T-cell (primary cell): ENCODE data around the gene RPSA. TPM values are rescaled to one million over a fixed set of nuclear protein-coding genes. Genes with fewer than 3 reads are reported as not detected.

Experiments used
- ATAC-seq, 4 experiments: fragments of 200-7000 bp in 3 of 4; fragments of 150-1000 bp in 1 of 4; cut with Tn5 transposase; replicated peaks in 1 of 4; 1 replicate in 3 of 4; 2 replicates in 1 of 4; pipeline ENCODE4 v1.10.0; 2021; ENCODE audit warnings: moderate library complexity in 3 of 4, mild to moderate bottlenecking in 2 of 4, moderate number of reproducible peaks in 1 of 4
- CTCF ChIA-PET, 2 donors: fragments of 300-600 bp; sonication (Branson Sonifier 250); formaldehyde crosslinking; loops; one replicate each; lab custom pipeline; 2022; ENCODE audit warnings: antibody characterized with exemption in 2 of 2; lab: Charles Lee
- POLR2A ChIA-PET, 2 donors: fragments of 300-600 bp; sonication (Branson Sonifier 250); formaldehyde crosslinking; loops; one replicate each; lab custom pipeline; 2022; ENCODE audit warnings: antibody characterized with exemption in 2 of 2; lab: Charles Lee
- DNase-seq, 35 experiments: peaks; one replicate each; pipeline versions ENCODE4 v3.0.0 to v3.0.0-alpha.2; 2013 to 2023
- H3K27ac ChIP-seq: one replicate; pipeline ENCODE4 v1.5.1; 2013; ENCODE audit warnings: low read length
- H3K27me3 ChIP-seq, 2 experiments: replicated peaks in 1 of 2; 1 replicate in 1 of 2; 2 replicates in 1 of 2; pipeline versions ENCODE4 v1.6.1 to v1.7.0; 2013; ENCODE audit warnings: low read length in 1 of 2, mixed read lengths in 1 of 2; ENCODE audit not compliant: control insufficient read depth in 2 of 2, insufficient read depth in 2 of 2; ENCODE audit errors: extremely low read depth in 1 of 2
- H3K36me3 ChIP-seq, 2 donors: 1 replicate in 1 of 2; 2 replicates in 1 of 2; pipeline versions ENCODE4 v1.6.1 to v1.7.0; 2013; ENCODE audit warnings: low read length in 1 of 2; ENCODE audit not compliant: control insufficient read depth in 2 of 2, insufficient read depth in 1 of 2; ENCODE audit errors: extremely low read depth in 1 of 2
- H3K4me1 ChIP-seq, 2 experiments: 1 replicate in 1 of 2; 2 replicates in 1 of 2; pipeline versions ENCODE4 v1.6.1 to v1.7.0; 2013; ENCODE audit warnings: low read length in 2 of 2, mixed read lengths in 1 of 2; ENCODE audit not compliant: insufficient read depth in 2 of 2, control insufficient read depth in 1 of 2; ENCODE audit errors: extremely low read depth in 1 of 2
- H3K4me3 ChIP-seq, 2 donors: 1 replicate in 1 of 2; 2 replicates in 1 of 2; pipeline versions ENCODE4 v1.5.1 to v1.7.0; 2013; ENCODE audit warnings: mild to moderate bottlenecking in 2 of 2, low read length in 1 of 2, moderate library complexity in 1 of 2; ENCODE audit not compliant: control insufficient read depth in 1 of 2; ENCODE audit errors: extremely low read depth in 1 of 2
- H3K9me3 ChIP-seq: 2 replicates; pipeline ENCODE4 v1.7.0; 2013
- H3K27ac Mint-ChIP-seq, 2 donors: one replicate each; pipeline ENCODE4 v1.8.0; 2020 to 2021; ENCODE audit warnings: mild to moderate bottlenecking in 2 of 2, mixed read lengths in 2 of 2
- H3K27me3 Mint-ChIP-seq, 2 donors: one replicate each; pipeline ENCODE4 v1.8.0; 2021 to 2022; ENCODE audit warnings: mixed read lengths in 2 of 2
- H3K36me3 Mint-ChIP-seq: one replicate; pipeline ENCODE4 v1.8.0; 2021; ENCODE audit warnings: mixed read lengths
- H3K4me1 Mint-ChIP-seq, 3 donors: one replicate each; pipeline ENCODE4 v1.8.0; 2020 to 2022; ENCODE audit warnings: mixed read lengths in 3 of 3, mild to moderate bottlenecking in 1 of 3
- H3K4me3 Mint-ChIP-seq, 3 donors: one replicate each; pipeline ENCODE4 v1.8.0; 2020 to 2022; ENCODE audit warnings: mild to moderate bottlenecking in 3 of 3, mixed read lengths in 3 of 3, moderate library complexity in 3 of 3
- H3K9me3 Mint-ChIP-seq, 3 donors: one replicate each; pipeline ENCODE4 v1.8.0; 2020 to 2022; ENCODE audit warnings: mixed read lengths in 3 of 3
- WGBS: methylation state at CpG from one replicate; pipeline ENCODE4 v1.1.5; 2013; ENCODE audit warnings: missing lambda C conversion rate; ENCODE audit not compliant: insufficient coverage; 5-methylcytosine and 5-hydroxymethylcytosine counted together
- total RNA-seq, 35 experiments: library from RNA in 6 of 35; stranded (reverse) in 6 of 35; fragments of 120-200 nt in 1 of 35; gene quantifications; one replicate each; pipeline versions ENCODE4 v1.2.1 to v1.2.4 and lab custom pipeline; 2013 to 2026

Gene RPSA
- total RNA-seq, 5 donors from 2014 or later (not counting 1 experiment from before 2014, with no cell fraction given) = 1,722 to 2,107 (median 1,965) TPM

DNA sequence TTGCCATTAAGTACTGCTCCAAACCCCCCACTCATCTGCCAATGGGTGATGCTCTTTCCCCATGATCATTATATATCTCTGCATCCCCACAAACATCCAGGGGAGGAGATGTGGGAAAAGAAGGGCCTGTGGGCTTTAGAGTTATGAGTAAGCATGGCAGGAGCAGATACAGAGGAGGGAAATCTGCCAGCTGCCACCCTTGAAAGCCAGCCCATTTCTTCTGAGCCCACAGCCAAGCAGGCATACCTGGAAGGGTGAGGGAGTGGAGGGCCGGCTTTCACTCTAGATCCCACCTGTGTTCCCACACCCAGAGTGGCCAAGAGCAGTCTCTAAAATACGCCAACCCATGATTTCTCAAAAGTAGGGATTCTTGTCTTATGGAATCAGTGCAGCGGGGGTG, 25.1 kb upstream of the RPSA start:
- H3K4me3 ChIP-seq = no peak overlapping the region
- no peaks in the 10 kb centered on the region for H3K27me3 ChIP-seq
- ChIA-PET POLR2A (no interaction called here), CTCF (no interaction called here)
- no peaks in the 10 kb centered on the region for H3K9me3 ChIP-seq
- H3K36me3 Mint-ChIP-seq = peaks cover 3% of the 10 kb centered on the region
- no peaks in the 10 kb centered on the region for H3K9me3 Mint-ChIP-seq
- peaks cover 22 to 38% of the 10 kb centered on the region in 2 experiments for H3K4me1 ChIP-seq
- no CpG with 5 or more reads among the region's 3 CpGs for WGBS
- H3K27ac ChIP-seq = no peak overlapping the region
- DNase-seq (no peak), ATAC-seq (no peak)
- H3K27ac Mint-ChIP-seq = peak overlapping the region in 1 of 2 donors; percentile 46
- H3K4me3 Mint-ChIP-seq = no peak overlapping the region
- H3K4me1 Mint-ChIP-seq = peaks cover 29 to 40% (median 33%) of the 10 kb centered on the region in 3 donors
- no peaks in the 10 kb centered on the region for H3K27me3 Mint-ChIP-seq
- H3K36me3 ChIP-seq = no peaks in the 10 kb centered on the region

DNA sequence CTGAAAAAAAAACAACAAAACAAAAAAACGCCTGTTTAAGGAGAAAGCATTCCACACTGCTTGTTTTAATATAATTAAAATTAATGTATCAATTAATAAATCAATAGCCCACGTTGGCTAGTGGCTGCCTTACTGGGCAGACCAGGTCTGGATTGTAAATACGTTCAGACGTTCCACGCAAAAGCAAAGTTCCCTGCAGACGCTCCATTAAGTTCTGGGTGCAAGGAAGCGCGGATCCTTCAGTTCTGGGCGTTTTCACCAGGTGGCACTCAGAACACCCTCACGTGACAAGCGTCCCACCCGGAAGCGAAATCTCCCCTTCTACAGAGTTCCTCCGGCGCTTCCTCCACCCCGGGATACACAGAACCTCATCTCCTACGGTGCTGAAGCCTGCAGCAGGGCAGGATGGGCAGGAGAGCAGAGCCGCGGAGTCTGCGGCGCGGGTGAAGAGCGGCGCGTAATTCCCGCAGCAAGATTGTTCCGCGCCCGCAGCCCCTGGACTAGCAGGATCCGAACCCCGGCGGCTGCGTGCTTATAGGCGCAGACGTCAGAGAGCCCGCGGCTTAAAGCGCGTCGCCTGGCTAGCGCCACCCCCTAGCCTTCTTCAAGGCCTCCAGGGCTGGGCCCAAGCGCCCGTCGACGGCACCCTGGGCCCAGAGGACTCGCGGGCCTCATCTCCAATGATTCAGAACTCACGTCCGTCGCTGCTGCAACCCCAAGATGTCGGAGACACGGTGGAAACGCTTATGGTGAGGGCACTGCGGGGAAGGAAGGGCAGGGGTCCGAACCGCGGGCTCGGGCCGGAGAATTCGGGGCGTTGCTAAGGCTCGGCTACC, 23.3 kb upstream of the RPSA start, which contains the start of gene SLC25A38:
Gene SLC25A38 (plus strand): TSS at position 326 of the 836 bp plus-strand sequence. CDS start 355 bp downstream, at position 681.
- peak within 1 kb of the TSS; percentile 99 to 100 for H3K27ac Mint-ChIP-seq
- peaks cover 3% of the 10 kb centered on the region for H3K36me3 Mint-ChIP-seq
- Histone ChIP-seq H3K9me3 (no peaks in the 10 kb centered on the region), H3K4me1 (peaks cover 19 to 53% of the 10 kb centered on the region in 2 experiments), H3K27me3 (no peaks in the 10 kb centered on the region), H3K27ac (peak within 1 kb of the TSS; percentile 97), H3K4me3 (peak within 1 kb of the TSS; percentile 77 to 97), H3K36me3 (no peaks in the 10 kb centered on the region)
- DNase-seq = peak; percentile 65 to 89 (median 78)
- peak; percentile 80 to 81 (median 81) for ATAC-seq
- WGBS = under 1% methylated on average over 51 of the region's 62 CpGs
- H3K4me3 Mint-ChIP-seq = peak within 1 kb of the TSS; percentile 89 to 99 (median 98)
- ChIA-PET CTCF (no interaction called here), POLR2A (no interaction called here)
- H3K27me3 Mint-ChIP-seq = no peaks in the 10 kb centered on the region
- peaks cover 42 to 54% (median 47%) of the 10 kb centered on the region in 3 donors for H3K4me1 Mint-ChIP-seq
- H3K9me3 Mint-ChIP-seq = no peaks in the 10 kb centered on the region

DNA sequence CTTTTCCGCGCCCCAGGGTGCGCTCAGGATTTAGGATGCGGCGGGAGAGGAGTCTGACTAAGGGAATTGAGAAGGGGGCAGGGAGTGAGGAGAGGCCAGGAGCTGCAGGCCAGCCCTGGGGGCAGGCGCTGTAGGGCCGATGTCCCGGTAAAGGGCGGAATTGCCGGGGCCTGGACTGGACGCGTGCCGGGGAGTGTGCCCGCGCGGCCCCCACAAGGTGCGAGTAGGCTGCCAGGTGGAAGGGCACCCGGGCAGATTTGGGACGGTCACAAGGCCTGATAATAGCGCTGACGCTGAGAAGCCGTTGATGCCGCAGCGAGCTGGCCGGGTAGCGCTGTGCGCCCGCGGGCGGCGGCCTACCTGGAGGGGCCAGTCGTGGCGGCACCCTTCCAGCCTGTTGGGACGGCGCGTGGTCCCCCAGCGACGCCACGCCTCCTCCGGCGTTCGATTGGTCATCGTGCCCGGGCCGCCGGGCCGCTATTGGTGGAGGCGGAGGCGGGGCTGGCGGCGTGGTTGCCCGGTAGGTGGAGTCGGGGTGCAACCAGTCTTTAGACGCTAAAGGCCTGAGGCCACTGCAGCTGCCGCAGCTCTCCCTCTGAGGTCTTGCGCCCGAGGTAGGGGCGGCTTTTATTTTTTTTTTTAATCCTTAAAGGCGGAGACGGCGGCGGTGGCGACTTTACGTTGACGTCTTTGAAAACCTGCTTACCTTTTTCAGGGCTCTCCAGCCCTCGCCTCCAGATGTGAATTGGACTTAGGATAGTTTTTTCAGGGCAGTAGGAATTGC, 22.4 kb upstream of the RPSA start:
- Mint-ChIP-seq H3K27me3 (no peaks in the 10 kb centered on the region), H3K36me3 (peaks cover 3% of the 10 kb centered on the region), H3K4me3 (peak overlapping the region; percentile 89 to 99 (median 98)), H3K27ac (peak overlapping the region; percentile 99 to 100), H3K9me3 (no peaks in the 10 kb centered on the region), H3K4me1 (peaks cover 48 to 62% (median 54%) of the 10 kb centered on the region in 3 donors)
- ATAC-seq (peak; percentile 84 to 86 (median 84)), DNase-seq (peak; percentile 84 to 96 (median 91))
- no peaks in the 10 kb centered on the region for H3K27me3 ChIP-seq
- WGBS = under 1% methylated on average over 55 of the region's 66 CpGs
- H3K27ac ChIP-seq = peak overlapping the region; percentile 97
- H3K9me3 ChIP-seq = no peaks in the 10 kb centered on the region
- ChIA-PET CTCF (interaction anchor here (0.7 to 1.5 kb wide), 3 partner anchors 22 to 271 kb away, joined by 4 to 8 read pairs (median 6); partner anchors contain the start of gene RPSA (in 1 of the 2)), POLR2A (interaction anchor here (0.5 to 1.0 kb wide), 7 partner anchors 18 to 927 kb away, joined by 3 to 6 read pairs (median 4); partner anchors contain the start of gene RPSA (in 1 of the 2))
- H3K4me1 ChIP-seq = peaks cover 26 to 59% of the 10 kb centered on the region in 2 experiments
- no peaks in the 10 kb centered on the region for H3K36me3 ChIP-seq
- peak overlapping the region; percentile 77 to 97 for H3K4me3 ChIP-seq

GRCh38 chr3:39384665-39385000, 21.9 kb upstream of the RPSA start:
- no peaks in the 10 kb centered on the region for H3K9me3 Mint-ChIP-seq
- POLR2A ChIA-PET = interaction anchor here (0.5 to 1.0 kb wide), 7 partner anchors 17 to 927 kb away, joined by 3 to 6 read pairs (median 4); partner anchors contain the start of gene RPSA (in 1 of the 2)
- peaks cover 54 to 67% (median 59%) of the 10 kb centered on the region in 3 donors for H3K4me1 Mint-ChIP-seq
- H3K36me3 ChIP-seq = peaks cover 0 to 4% of the 10 kb centered on the region in 2 donors
- no peaks in the 10 kb centered on the region for H3K27me3 ChIP-seq
- H3K36me3 Mint-ChIP-seq = peaks cover 7% of the 10 kb centered on the region
- peaks cover 27 to 65% of the 10 kb centered on the region in 2 experiments for H3K4me1 ChIP-seq
- ATAC-seq = no peak
- 68% methylated on average over 6 of the region's 14 CpGs for WGBS
- no peak for DNase-seq
- H3K27me3 Mint-ChIP-seq = no peaks in the 10 kb centered on the region
- H3K9me3 ChIP-seq = no peaks in the 10 kb centered on the region
- CTCF ChIA-PET = interaction anchor here (0.6 to 1.5 kb wide), 5 partner anchors 18 to 272 kb away, joined by 3 to 8 read pairs (median 5); partner anchors contain the start of gene RPSA (in 1 of the 2)
- peak overlapping the region; percentile 89 to 99 (median 98) for H3K4me3 Mint-ChIP-seq
- peak overlapping the region; percentile 77 to 97 for H3K4me3 ChIP-seq
- peak overlapping the region; percentile 50 for H3K27ac ChIP-seq
- peak overlapping the region; percentile 51 to 100 for H3K27ac Mint-ChIP-seq

DNA sequence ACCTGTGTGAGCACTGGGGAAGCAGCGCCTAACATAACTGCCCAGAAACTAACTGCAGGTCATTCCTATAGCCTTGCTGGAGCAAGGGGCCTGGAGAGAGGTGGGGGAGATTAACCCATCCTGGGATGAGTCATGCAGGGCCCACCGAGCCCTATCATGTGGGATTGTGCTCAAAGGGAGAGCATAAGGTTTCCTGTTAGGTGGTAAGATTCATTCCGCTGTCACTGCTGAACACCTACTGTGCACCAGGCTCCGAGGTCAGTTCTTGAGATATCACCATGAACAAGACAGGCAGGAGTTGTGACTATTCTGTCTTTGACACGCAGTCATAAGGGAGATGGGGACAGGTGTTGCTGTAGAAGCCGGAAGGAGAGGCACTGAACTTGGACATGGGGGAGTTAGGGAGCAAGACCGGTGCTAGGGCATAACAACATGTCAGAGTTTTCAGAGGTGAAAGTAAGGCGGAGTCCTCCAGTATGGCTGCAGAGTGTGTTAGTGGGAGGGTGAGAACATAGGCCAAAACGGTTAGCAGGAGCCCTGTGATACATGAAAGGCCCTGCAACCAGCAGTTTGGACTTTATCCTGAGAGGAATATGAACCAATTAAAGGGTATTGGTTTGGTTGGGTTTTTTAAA, 20.9 kb upstream of the RPSA start:
- no peak for ATAC-seq
- Histone ChIP-seq H3K4me3 (no peak overlapping the region), H3K4me1 (peaks cover 27 to 71% of the 10 kb centered on the region in 2 experiments), H3K36me3 (peaks cover 4 to 9% of the 10 kb centered on the region in 2 donors), H3K27me3 (no peaks in the 10 kb centered on the region), H3K27ac (no peak overlapping the region), H3K9me3 (no peaks in the 10 kb centered on the region)
- Mint-ChIP-seq H3K27me3 (no peaks in the 10 kb centered on the region), H3K4me3 (peak overlapping the region; percentile 89 to 99 (median 98)), H3K36me3 (peaks cover 12% of the 10 kb centered on the region), H3K9me3 (no peaks in the 10 kb centered on the region), H3K27ac (peak overlapping the region; percentile 44 to 53), H3K4me1 (peaks cover 59 to 74% (median 62%) of the 10 kb centered on the region in 3 donors)
- ChIA-PET POLR2A (no interaction called here), CTCF (interaction anchor here in 1 of 2 donors (0.7 to 1.5 kb wide), 2 partner anchors 17 to 21 kb away, joined by 3 to 8 read pairs; partner anchors contain the start of gene RPSA)
- WGBS = 43% methylated on average over 6 of the region's 9 CpGs
- DNase-seq = no peak
